HG03196 (cell line): ENCODE results near the gene AP1B1.
"Not testable (repeated sequence)": the region's sequence is repeated elsewhere in the genome, so short reads cannot be mapped to it uniquely, and the experiment has no call there.

Source experiments
- ATAC-seq: cut with Tn5 transposase; IDR thresholded peaks from one replicate; pipeline ENCODE4 v1.9.1; 2021; ENCODE audit not compliant: unreplicated experiment

The AP1B1 gene

DNA sequence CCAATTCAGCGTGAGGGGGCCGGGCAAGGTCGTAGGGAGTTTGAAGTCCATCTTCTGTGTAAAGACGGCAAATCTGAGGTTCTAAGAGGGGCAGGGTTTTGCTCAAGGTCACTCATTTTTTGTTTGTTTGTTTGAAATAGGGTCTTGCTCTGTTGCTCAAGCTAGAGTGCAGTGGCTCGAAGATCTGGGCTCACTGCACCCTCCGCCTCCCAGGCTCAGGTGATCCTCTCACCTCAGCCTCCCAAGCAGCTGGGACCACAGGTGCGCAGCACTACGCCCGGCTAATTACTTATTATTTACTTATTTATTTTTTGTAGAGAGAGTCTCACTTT, 355 bp upstream of the AP1B1 start:
- peak; percentile 6 for ATAC-seq

DNA sequence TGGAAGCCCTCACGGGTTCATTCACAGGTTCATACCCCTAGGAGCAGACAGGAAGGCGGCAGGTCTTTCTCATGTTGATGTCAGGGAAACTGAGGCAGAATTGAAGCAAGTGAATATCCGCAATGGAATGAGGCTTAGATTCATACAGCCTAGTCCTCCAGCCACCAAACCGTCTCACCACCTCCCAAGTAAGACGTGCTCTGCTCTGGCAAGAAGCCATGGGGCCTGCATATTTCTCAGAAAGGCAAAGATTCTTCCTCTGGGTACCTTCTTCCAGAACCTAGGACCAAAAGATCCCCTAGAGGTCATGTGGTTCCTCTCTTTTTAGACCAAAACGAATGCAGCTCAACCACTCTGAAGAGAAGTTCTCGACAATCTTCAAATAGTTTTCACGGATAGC, 1.7 kb downstream of the AP1B1 start:
- ATAC-seq: no peak

DNA sequence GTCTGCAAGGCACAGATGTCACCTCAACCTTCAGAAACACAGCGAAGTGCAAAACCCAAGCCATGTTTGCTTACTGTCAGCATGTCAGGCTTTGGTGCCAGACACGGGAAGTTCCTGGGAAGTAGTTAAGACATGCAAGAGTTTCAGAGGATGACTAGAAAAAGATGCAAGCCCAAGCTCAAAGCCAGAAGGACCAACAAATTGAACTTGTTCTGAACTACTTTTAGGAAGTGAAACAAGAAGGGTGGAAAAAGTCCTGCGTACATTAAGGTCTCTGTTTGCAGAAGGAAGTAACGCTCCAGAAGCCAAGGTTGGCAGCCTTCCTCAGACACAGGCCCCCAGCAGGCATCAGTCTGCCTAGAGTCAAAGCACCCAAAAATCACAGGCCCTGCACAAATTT, 2.6 kb downstream of the AP1B1 start:
- ATAC-seq: no peak

- no peak for ATAC-seq
Measured at GRCh38 chr22:29385151-29385704, 3.1 kb downstream of the AP1B1 start.

DNA sequence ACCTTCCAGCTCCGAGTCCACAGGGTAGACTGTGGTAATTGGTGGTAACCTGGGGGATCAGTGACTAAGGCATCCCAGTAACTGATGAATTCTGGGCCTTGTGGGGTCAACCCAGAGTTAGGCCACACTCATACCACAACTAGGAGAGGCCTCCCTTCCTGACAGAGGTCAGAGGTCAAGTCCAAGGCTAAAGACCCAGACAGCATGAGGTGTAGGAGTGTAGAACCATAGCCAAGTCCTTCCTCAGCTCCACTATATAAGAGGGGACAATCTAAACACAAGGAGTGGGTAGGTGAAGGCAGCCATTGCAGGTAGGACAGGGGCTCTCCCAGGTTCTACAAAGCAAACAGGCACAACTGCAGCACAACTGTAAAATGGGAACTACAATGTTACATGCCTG, 4.6 kb downstream of the AP1B1 start:
- ATAC-seq: no peak

DNA sequence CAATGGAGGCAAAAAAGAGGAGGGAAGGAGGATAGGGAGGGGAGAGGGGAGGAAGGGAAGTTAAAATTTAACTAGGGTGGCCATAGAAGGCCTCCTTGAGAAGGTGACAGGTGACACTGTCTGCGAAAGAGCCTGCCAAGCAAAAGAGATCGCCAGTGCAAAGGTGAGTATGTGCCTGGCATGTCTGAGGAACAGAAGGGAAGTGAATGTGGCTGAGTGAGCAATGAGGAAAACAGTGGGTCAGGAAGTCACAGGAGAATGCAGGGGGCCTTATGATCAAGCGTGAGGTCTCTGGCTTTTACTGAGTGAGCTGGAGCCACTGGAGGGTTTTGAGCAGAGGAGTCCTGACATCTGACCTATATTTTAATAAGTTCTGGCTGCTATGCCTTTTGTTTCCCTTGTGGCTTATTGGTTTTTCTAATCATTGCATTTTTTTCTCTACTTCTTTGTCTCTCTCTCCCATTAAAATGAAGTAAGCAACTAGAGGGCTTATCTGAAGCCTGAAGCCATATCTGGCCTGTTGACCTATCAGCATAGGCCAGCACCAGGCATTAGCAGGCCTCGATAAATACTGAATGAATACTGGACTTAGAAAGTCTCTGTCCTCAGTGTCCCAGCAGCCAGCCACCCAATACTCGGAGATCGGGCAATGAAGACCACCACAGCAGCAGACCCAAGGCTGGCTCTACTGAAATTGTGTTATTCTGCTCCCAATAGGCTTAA, 5.6 kb downstream of the AP1B1 start:
- ATAC-seq: no peak

- no peak for ATAC-seq
Measured at GRCh38 chr22:29380856-29381255, 7.5 kb downstream of the AP1B1 start.

DNA sequence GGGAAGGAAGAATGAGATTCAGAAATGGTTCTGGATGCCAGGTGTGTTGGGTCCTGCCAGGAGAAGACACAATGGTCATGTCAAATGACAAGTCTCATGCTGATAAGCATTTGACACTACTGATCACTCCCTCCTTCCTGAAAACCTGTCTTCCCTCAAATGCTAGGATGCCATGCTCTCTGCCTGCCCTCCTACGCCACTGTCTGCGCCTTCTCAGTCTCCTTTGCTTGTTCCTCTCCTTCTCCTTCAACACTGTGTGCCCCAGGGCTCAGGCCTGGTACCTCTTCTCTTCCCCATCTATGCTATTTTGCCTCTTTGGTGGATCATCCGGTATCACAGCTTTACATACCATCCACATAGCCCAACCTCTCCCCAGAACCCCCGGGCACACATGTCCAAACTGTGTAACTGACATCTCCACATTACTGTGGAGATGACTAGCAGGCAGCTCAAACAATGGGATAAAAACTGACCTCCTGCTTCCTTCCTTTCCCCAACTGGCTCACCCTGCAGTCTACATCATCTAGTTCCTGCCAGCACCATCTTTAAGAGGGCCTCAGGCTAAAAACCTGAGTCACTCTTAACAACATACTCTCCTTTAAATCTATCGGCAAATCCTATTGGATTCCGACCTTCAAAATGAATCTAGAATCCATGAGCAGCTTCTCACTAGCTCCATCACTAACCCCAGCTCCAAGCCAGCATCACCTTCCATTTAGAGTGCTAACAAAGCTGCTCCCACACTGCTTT, 8.2 kb downstream of the AP1B1 start:
- no peak for ATAC-seq

- ATAC-seq: no peak
Measured at GRCh38 chr22:29379258-29379657, 9.1 kb downstream of the AP1B1 start.

DNA sequence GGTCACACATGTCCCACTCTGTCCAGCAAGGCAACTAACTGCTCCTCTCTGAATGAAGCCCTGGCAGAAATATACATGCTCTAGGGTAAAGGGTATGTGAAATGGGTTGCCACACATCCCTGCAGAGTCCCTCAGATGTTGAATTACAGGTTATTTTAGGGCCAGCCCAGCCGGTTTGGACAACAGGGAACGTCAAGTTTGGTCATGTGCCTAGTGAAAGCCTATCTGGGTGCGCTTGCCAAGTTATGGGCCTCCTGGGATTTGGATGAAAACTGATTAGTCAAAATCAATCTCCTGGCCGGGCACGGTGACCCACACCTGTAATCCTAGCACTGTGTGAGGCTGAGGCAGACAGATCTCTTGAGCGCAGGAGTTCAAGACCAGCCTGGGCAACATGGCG, 10.4 kb downstream of the AP1B1 start:
- no peak for ATAC-seq

DNA sequence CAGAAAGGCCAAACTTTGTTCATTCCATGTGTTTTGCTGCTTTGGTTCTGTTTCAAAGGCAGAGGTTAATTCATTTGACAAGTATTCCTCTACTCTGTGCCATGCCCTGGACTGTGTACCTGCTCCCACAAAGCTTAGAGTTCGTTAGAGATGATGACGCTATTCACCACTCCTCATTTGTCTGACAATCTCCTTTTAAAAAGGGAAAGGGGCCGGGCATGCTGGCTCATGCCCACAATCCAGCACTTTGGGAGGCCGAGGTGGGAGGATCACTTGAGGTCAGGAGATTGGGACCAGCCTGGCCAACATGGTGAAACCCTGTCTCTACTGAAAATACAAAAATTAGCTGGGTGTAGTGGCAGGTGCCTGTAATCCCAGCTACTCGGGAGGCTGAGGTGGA, 11.7 kb downstream of the AP1B1 start:
- not testable (repeated sequence) for ATAC-seq

- ATAC-seq: no peak
Measured at GRCh38 chr22:29375398-29376076, 12.8 kb downstream of the AP1B1 start.

DNA sequence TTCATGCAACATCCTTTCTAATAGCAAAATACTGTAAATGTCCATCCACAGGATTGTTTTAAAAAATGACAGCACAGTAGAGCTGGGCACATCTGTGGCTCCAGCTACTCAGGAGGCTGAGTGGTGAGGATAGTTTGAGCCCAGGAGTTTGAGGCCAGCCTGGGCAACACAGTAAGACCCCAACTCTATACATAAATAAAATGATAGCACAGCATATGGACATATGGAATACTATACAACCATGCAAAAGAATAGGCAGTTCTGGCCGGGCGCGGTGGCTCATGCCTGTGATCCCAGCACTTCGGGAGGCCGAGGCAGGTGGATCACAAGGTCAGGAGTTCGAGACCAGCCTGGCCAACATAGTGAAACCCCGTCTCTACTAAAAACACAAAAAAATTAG, 13.6 kb downstream of the AP1B1 start:
- not testable (repeated sequence) for ATAC-seq

GRCh38 chr22:29374401-29374800, 14.0 kb downstream of the AP1B1 start:
- no peak for ATAC-seq

DNA sequence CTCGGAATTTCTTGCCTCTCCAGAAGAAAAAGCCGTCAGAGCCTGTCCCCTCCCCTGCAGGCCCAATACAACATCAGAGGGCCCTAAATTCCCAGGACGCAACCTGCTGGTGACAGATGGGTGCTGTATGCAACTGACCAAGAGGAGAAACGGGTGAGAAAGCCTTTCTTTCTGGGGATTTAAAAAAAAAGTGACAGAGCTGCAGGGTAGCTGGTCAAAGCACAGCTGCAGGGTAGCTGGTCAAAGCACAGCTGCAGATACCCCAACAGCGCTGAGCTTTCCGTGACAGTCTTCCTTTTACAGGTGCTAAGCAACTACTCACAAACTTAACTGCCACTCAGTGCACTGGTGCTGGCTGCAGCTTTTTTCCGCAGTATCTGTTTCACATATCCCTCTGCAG, 17.8 kb downstream of the AP1B1 start:
- no peak for ATAC-seq

GRCh38 chr22:29369460-29369859, 18.9 kb downstream of the AP1B1 start:
- no peak for ATAC-seq

DNA sequence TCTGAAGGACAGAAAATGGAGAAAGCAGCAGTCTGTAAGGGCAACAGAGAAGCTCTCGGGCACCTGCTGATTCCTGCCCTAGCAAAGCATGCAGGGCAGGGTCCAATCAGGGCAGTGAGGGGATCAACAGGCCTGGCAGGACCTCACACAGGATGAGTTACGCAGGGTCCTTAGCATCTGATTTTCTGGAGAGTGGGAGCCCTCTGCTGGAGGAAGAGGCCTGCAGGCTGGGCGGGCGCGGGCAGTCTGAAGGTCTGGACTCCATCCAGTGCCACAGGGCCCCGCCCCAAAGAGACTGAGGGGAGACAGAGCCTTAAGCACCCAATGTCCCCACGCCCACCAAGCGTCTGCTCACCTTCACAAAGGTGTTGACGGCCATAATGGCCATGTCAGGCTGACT, 28.9 kb downstream of the AP1B1 start:
- no peak for ATAC-seq

GRCh38 chr22:29357193-29357890, 31.0 kb downstream of the AP1B1 start:
- not testable (repeated sequence) for ATAC-seq

DNA sequence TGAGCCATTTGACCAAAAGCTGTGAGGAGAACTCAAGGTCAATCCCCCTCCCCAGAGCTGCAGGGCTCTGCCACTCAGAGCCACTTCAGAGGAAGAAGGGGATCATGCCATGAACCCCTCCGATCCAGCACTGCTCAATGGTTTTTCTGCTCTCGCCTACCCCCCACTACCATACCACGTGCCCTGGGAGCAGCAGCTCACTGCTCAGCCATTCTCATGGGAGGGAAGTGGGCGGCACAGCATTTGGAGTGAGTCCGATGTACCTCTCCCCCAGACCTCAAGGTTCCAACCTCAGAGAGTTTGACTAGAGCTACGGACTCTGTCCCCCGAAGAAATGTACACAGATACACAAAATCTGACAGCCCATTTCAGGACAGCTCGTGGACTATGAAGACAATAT, 34.5 kb downstream of the AP1B1 start:
- ATAC-seq: no peak

GRCh38 chr22:29353286-29353685, 35.1 kb downstream of the AP1B1 start:
- ATAC-seq: no peak

- no peak for ATAC-seq
Measured at GRCh38 chr22:29352778-29353177, 35.6 kb downstream of the AP1B1 start.
